PFSK-1 (cell line): ENCODE measurements around the gene ARPC2.

Source experiments
- FOXP2 ChIP-seq: optimal IDR thresholded peaks from 2 replicates; pipeline ENCODE3; 2011; ENCODE audit warnings: borderline replicate concordance, control low read depth, inconsistent platforms; ENCODE audit not compliant: insufficient read depth; ENCODE audit errors: extremely low read length, extremely low read depth
- POLR2AphosphoS5 ChIP-seq: IDR thresholded peaks from 2 replicates; pipeline ENCODE4 v1.6.1; 2012; ENCODE audit warnings: low read depth, mild to moderate bottlenecking, control low read depth, low read length, moderate library complexity
- REST ChIP-seq, 2 experiments: IDR thresholded peaks; 2 replicates each; pipeline versions ENCODE4 v1.6.1 to v1.8.0; 2011 to 2012; ENCODE audit warnings: low read depth in 2 of 2, low read length in 2 of 2, control low read depth in 1 of 2, inconsistent platforms in 1 of 2, mild to moderate bottlenecking in 1 of 2, moderate library complexity in 1 of 2; ENCODE audit not compliant: insufficient read depth in 1 of 2
- SIN3A ChIP-seq: IDR thresholded peaks from 2 replicates; pipeline ENCODE4 v1.6.1; 2012; ENCODE audit warnings: mild to moderate bottlenecking, low read length, moderate library complexity, borderline replicate concordance; ENCODE audit not compliant: insufficient read depth
- TAF1 ChIP-seq: IDR thresholded peaks from 2 replicates; pipeline ENCODE4 v1.6.1; 2012; ENCODE audit warnings: low read length, control low read depth, borderline replicate concordance; ENCODE audit not compliant: insufficient read depth

ARPC2 gene

GRCh38 chr2:218245214-218245613 is 28.2 kb downstream of the ARPC2 start:
- TF ChIP-seq REST (IDR thresholded peaks at IDR 0.05; ENCODE audit: insufficient read depth in 1 of 2, low read depth in 2 of 2, low read length in 2 of 2): no peak
- TF ChIP-seq SIN3A: no peak
- TF ChIP-seq TAF1: no peak
- TF ChIP-seq FOXP2: no peak
- no peak for TF ChIP-seq POLR2AphosphoS5

- TF ChIP-seq FOXP2 (no peak), POLR2AphosphoS5 (no peak), TAF1 (no peak), REST (IDR thresholded peaks at IDR 0.05; ENCODE audit: insufficient read depth in 1 of 2, low read depth in 2 of 2, low read length in 2 of 2) (no peak), SIN3A (no peak)
Observed at GRCh38 chr2:218249691-218250090, 32.7 kb downstream of the ARPC2 start.

- TF ChIP-seq TAF1: no peak
- no peak for TF ChIP-seq SIN3A
- TF ChIP-seq FOXP2: no peak
- no peak for TF ChIP-seq POLR2AphosphoS5
- TF ChIP-seq REST (IDR thresholded peaks at IDR 0.05; ENCODE audit: insufficient read depth in 1 of 2, low read depth in 2 of 2, low read length in 2 of 2): no peak
Observed at GRCh38 chr2:218252509-218253231, 35.7 kb downstream of the ARPC2 start.

- TF ChIP-seq TAF1 (no peak), FOXP2 (no peak), POLR2AphosphoS5 (no peak), SIN3A (no peak), REST (IDR thresholded peaks at IDR 0.05; ENCODE audit: insufficient read depth in 1 of 2, low read depth in 2 of 2, low read length in 2 of 2) (no peak)
Observed at GRCh38 chr2:218253232-218253625, 36.2 kb downstream of the ARPC2 start.

GRCh38 chr2:218255446-218255845 is 38.5 kb downstream of the ARPC2 start:
- TF ChIP-seq POLR2AphosphoS5: no peak
- no peak for TF ChIP-seq FOXP2
- TF ChIP-seq TAF1: no peak
- no peak for TF ChIP-seq SIN3A
- TF ChIP-seq REST (IDR thresholded peaks at IDR 0.05; ENCODE audit: insufficient read depth in 1 of 2, low read depth in 2 of 2, low read length in 2 of 2): no peak
